Measurements from ENCODE around the gene COL18A1. TPM values are rescaled to one million over a fixed set of nuclear protein-coding genes. Genes with fewer than 3 reads are reported as not detected.

Gene COL18A1
- total and polyA plus RNA-seq, 7 experiments from 2014 or later, result 7.0 to 89.8 (median 15.4) TPM

DNA sequence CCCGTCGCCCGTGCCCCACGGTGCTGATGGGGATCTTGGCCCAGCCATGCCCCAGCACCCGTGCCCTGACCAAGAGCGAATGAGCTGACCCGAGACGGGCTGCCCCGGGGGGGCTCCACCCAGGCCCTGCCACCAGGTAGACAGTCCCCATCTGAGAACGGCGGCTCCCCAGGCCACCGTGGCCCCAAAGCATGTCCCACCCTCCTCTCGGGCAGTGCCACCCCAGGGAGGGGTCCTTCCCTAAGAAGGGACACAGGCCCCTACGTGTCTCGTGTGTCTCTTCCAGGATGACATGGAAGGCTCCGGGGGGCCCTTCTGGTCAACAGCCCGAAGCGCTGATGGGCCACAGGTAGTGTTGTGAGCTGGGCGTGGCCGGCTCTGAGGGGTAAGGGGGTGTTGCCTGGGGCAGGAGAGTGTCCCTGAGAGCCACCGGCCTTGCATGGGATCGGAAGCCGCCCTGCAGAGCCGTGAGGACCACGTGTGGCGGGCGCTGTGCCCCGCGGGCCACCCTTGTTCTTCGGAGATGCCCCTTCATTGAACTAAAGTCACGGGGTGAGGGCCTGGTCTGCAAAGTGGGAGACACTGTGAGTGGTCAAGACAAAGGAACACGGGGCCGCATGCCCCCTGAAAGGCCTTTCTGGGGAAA, 82.3 kb downstream of the COL18A1 start:
- H3K27me3 ChIP-seq (ENCODE audit: control insufficient read depth in 2 of 2, insufficient read depth in 2 of 2, low read length in 2 of 2), result no peaks in the 10 kb centered on the region
- CTCF ChIA-PET, result interaction anchor here (1.0 kb wide), 1 partner anchor 9 kb away, joined by 3 read pairs; no protein-coding TSS in a partner anchor
- Mint-ChIP-seq H3K27me3 (no peaks in the 10 kb centered on the region), H3K9me3 (peaks cover 0 to 5% (median 0%) of the 10 kb centered on the region in 11 donors), H3K4me1 (peaks cover 6 to 40% (median 20%) of the 10 kb centered on the region in 7 donors), H3K36me3 (peaks cover 0 to 8% (median 4%) of the 10 kb centered on the region in 5 donors), H3K4me3 (no peak overlapping the region), H3K27ac (peak overlapping the region in 2 of 9 donors; percentile 46 to 78)
- DNase-seq, result no peak
- intact Hi-C loops (cut with micrococcal nuclease), result no loop called here
- POLR2A ChIA-PET, result no interaction called here
- no peaks in the 10 kb centered on the region for H3K9me3 ChIP-seq (ENCODE audit: control insufficient read depth in 2 of 3, low read length in 3 of 3)
- H3K4me1 ChIP-seq (ENCODE audit: control insufficient read depth in 2 of 2, insufficient read depth in 2 of 2, low read length in 2 of 2), result peaks cover 0 to 15% of the 10 kb centered on the region in 2 donors
- H3K36me3 ChIP-seq (ENCODE audit: control insufficient read depth in 2 of 3, insufficient read depth in 3 of 3, low read length in 3 of 3), result no peaks in the 10 kb centered on the region
- no peak overlapping the region for H3K27ac ChIP-seq (ENCODE audit: low read depth, low read length)
- H3K4me3 ChIP-seq (ENCODE audit: low read length), result no peak overlapping the region
- no peak for ATAC-seq

DNA sequence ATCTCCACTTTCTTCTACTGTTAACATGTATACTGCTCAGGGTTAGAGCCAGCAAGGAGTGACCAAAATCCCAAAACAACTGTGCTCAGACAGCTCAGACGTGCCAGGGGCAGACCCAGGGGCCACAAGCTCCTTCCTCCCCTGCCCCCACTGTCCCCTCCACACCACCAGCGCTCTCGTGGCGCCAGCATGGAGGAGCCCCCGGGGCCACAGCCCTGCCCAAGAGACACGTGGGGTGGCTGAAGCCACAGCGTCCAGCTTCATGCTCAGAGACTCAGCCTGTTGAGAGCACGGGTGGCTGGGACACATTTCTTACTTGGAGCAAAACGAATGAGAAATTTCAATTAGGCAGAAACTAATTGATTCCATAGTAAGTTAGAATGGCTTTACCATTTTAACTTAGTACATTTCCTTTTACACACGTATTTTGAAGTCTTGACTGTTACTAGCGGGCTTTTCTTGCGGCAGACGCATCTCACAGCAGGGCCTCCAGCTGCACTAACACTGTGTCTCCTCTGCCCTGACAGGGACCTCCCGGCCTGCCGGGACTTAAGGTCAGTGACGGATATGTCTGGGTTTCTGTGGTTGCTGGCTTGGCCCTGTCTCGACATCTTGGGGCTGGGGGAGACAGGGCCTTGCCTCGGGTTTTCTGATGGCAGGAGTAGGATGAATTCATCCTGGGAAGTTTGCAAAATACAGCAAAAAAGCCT, 83.1 kb downstream of the COL18A1 start:
- ATAC-seq, result no peak
- Histone ChIP-seq H3K4me3 (ENCODE audit: low read length) (no peak overlapping the region), H3K36me3 (ENCODE audit: control insufficient read depth in 2 of 3, insufficient read depth in 3 of 3, low read length in 3 of 3) (no peaks in the 10 kb centered on the region), H3K9me3 (ENCODE audit: control insufficient read depth in 2 of 3, low read length in 3 of 3) (no peaks in the 10 kb centered on the region), H3K27ac (ENCODE audit: low read depth, low read length) (no peak overlapping the region), H3K4me1 (ENCODE audit: control insufficient read depth in 2 of 2, insufficient read depth in 2 of 2, low read length in 2 of 2) (peaks cover 0 to 10% of the 10 kb centered on the region in 2 donors), H3K27me3 (ENCODE audit: control insufficient read depth in 2 of 2, insufficient read depth in 2 of 2, low read length in 2 of 2) (no peaks in the 10 kb centered on the region)
- ChIA-PET POLR2A (no interaction called here), CTCF (interaction anchor here (1.0 kb wide), 1 partner anchor 10 kb away, joined by 3 read pairs; no protein-coding TSS in a partner anchor)
- Mint-ChIP-seq H3K27me3 (no peaks in the 10 kb centered on the region), H3K36me3 (peaks cover 0 to 8% (median 4%) of the 10 kb centered on the region in 5 donors), H3K27ac (peak overlapping the region in 2 of 9 donors; percentile 48 to 72), H3K9me3 (peaks cover 0 to 5% (median 0%) of the 10 kb centered on the region in 11 donors), H3K4me1 (peaks cover 3 to 32% (median 14%) of the 10 kb centered on the region in 7 donors), H3K4me3 (peak overlapping the region in 1 of 10 donors; percentile 34)
- DNase-seq, result no peak
- intact Hi-C loops (cut with micrococcal nuclease), result no loop called here

GRCh38 chr21:45488931-45489721, 84.2 kb downstream of the COL18A1 start:
- POLR2A ChIA-PET, result no interaction called here
- Mint-ChIP-seq H3K27ac (peak overlapping the region in 2 of 9 donors; percentile 17 to 49), H3K36me3 (peaks cover 0 to 5% (median 4%) of the 10 kb centered on the region in 5 donors), H3K4me3 (peak overlapping the region in 2 of 10 donors; percentile 25 to 33), H3K27me3 (no peaks in the 10 kb centered on the region), H3K4me1 (peaks cover 0 to 21% (median 6%) of the 10 kb centered on the region in 7 donors), H3K9me3 (peaks cover 0 to 4% (median 0%) of the 10 kb centered on the region in 11 donors)
- intact Hi-C loops (cut with micrococcal nuclease), result no loop called here
- H3K36me3 ChIP-seq (ENCODE audit: control insufficient read depth in 2 of 3, insufficient read depth in 3 of 3, low read length in 3 of 3), result peaks cover 0 to 4% (median 0%) of the 10 kb centered on the region in 3 experiments
- H3K4me3 ChIP-seq (ENCODE audit: low read length), result no peak overlapping the region
- H3K4me1 ChIP-seq (ENCODE audit: control insufficient read depth in 2 of 2, insufficient read depth in 2 of 2, low read length in 2 of 2), result peaks cover 0 to 4% of the 10 kb centered on the region in 2 donors
- DNase-seq, result peak in 1 of 9 donors; percentile 13
- CTCF ChIA-PET, result interaction anchor here (0.6 kb wide), 1 partner anchor 113 kb away, joined by 3 read pairs; no protein-coding TSS in a partner anchor
- no peaks in the 10 kb centered on the region for H3K9me3 ChIP-seq (ENCODE audit: control insufficient read depth in 2 of 3, low read length in 3 of 3)
- no peaks in the 10 kb centered on the region for H3K27me3 ChIP-seq (ENCODE audit: control insufficient read depth in 2 of 2, insufficient read depth in 2 of 2, low read length in 2 of 2)
- ATAC-seq, result no peak
- H3K27ac ChIP-seq (ENCODE audit: low read depth, low read length), result no peak overlapping the region

- Mint-ChIP-seq H3K4me3 (peak overlapping the region in 1 of 10 donors; percentile 33), H3K36me3 (peaks cover 0 to 1% (median 0%) of the 10 kb centered on the region in 5 donors), H3K4me1 (peaks cover 0 to 16% (median 1%) of the 10 kb centered on the region in 7 donors), H3K9me3 (peaks cover 0 to 2% (median 0%) of the 10 kb centered on the region in 11 donors), H3K27ac (peak overlapping the region in 2 of 9 donors; percentile 17 to 41), H3K27me3 (no peaks in the 10 kb centered on the region)
- ATAC-seq (no peak), DNase-seq (no peak)
- intact Hi-C loops (cut with micrococcal nuclease), result no loop called here
- Histone ChIP-seq H3K36me3 (ENCODE audit: control insufficient read depth in 2 of 3, insufficient read depth in 3 of 3, low read length in 3 of 3) (peaks cover 0 to 7% (median 0%) of the 10 kb centered on the region in 3 experiments), H3K27me3 (ENCODE audit: control insufficient read depth in 2 of 2, insufficient read depth in 2 of 2, low read length in 2 of 2) (no peaks in the 10 kb centered on the region), H3K9me3 (ENCODE audit: control insufficient read depth in 2 of 3, low read length in 3 of 3) (no peaks in the 10 kb centered on the region), H3K4me1 (ENCODE audit: control insufficient read depth in 2 of 2, insufficient read depth in 2 of 2, low read length in 2 of 2) (peaks cover 0 to 4% of the 10 kb centered on the region in 2 donors), H3K4me3 (ENCODE audit: low read length) (no peak overlapping the region), H3K27ac (ENCODE audit: low read depth, low read length) (no peak overlapping the region)
- ChIA-PET CTCF (no interaction called here), POLR2A (no interaction called here)
Observed at GRCh38 chr21:45489722-45489982, 84.7 kb downstream of the COL18A1 start.

- no peak for ATAC-seq
- CTCF ChIA-PET, result no interaction called here
- no peaks in the 10 kb centered on the region for H3K27me3 ChIP-seq (ENCODE audit: control insufficient read depth in 2 of 2, insufficient read depth in 2 of 2, low read length in 2 of 2)
- H3K4me3 ChIP-seq (ENCODE audit: low read length), result no peak overlapping the region
- no peak for DNase-seq
- H3K4me1 ChIP-seq (ENCODE audit: control insufficient read depth in 2 of 2, insufficient read depth in 2 of 2, low read length in 2 of 2), result peaks cover 0 to 4% of the 10 kb centered on the region in 2 donors
- H3K36me3 ChIP-seq (ENCODE audit: control insufficient read depth in 2 of 3, insufficient read depth in 3 of 3, low read length in 3 of 3), result peaks cover 0 to 12% (median 0%) of the 10 kb centered on the region in 3 experiments
- H3K27me3 Mint-ChIP-seq, result no peaks in the 10 kb centered on the region
- H3K27ac Mint-ChIP-seq, result no peak overlapping the region
- H3K27ac ChIP-seq (ENCODE audit: low read depth, low read length), result no peak overlapping the region
- H3K9me3 ChIP-seq (ENCODE audit: control insufficient read depth in 2 of 3, low read length in 3 of 3), result no peaks in the 10 kb centered on the region
- peaks cover 0 to 15% (median 0%) of the 10 kb centered on the region in 7 donors for H3K4me1 Mint-ChIP-seq
- H3K36me3 Mint-ChIP-seq, result no peaks in the 10 kb centered on the region
- H3K9me3 Mint-ChIP-seq, result peaks cover 0 to 2% (median 0%) of the 10 kb centered on the region in 11 donors
- peak overlapping the region in 1 of 10 donors; percentile 38 for H3K4me3 Mint-ChIP-seq
- POLR2A ChIA-PET, result no interaction called here
- intact Hi-C loops (cut with micrococcal nuclease), result no loop called here
Observed at GRCh38 chr21:45490049-45490731, 85.2 kb downstream of the COL18A1 start.

- ATAC-seq (no peak), DNase-seq (no peak)
- ChIA-PET CTCF (no interaction called here), POLR2A (no interaction called here)
- Mint-ChIP-seq H3K9me3 (peaks cover 0 to 2% (median 0%) of the 10 kb centered on the region in 11 donors), H3K27ac (no peak overlapping the region), H3K4me1 (peaks cover 0 to 15% (median 0%) of the 10 kb centered on the region in 7 donors), H3K27me3 (no peaks in the 10 kb centered on the region), H3K36me3 (peaks cover 0 to 3% (median 0%) of the 10 kb centered on the region in 5 donors), H3K4me3 (no peak overlapping the region)
- Histone ChIP-seq H3K4me3 (ENCODE audit: low read length) (no peak overlapping the region), H3K36me3 (ENCODE audit: control insufficient read depth in 2 of 3, insufficient read depth in 3 of 3, low read length in 3 of 3) (peaks cover 0 to 21% (median 0%) of the 10 kb centered on the region in 3 experiments), H3K9me3 (ENCODE audit: control insufficient read depth in 2 of 3, low read length in 3 of 3) (no peaks in the 10 kb centered on the region), H3K27me3 (ENCODE audit: control insufficient read depth in 2 of 2, insufficient read depth in 2 of 2, low read length in 2 of 2) (no peaks in the 10 kb centered on the region), H3K27ac (ENCODE audit: low read depth, low read length) (no peak overlapping the region), H3K4me1 (ENCODE audit: control insufficient read depth in 2 of 2, insufficient read depth in 2 of 2, low read length in 2 of 2) (peaks cover 0 to 4% of the 10 kb centered on the region in 2 donors)
- intact Hi-C loops (cut with micrococcal nuclease), result no loop called here
Observed at GRCh38 chr21:45491056-45491455, 86.1 kb downstream of the COL18A1 start.
